ENCODE measurements around the gene KLHL9. TPM values are rescaled to one million over a fixed set of nuclear protein-coding genes. Genes with fewer than 3 reads are reported as not detected.

Gene KLHL9
- polyA plus RNA-seq, 2 donors: 5.0 to 5.9 TPM

- Histone ChIP-seq H3K27me3 (ENCODE audit: control insufficient read depth in 1 of 2, insufficient read depth in 2 of 2, low read length in 2 of 2) (no peaks in the 10 kb centered on the region), H3K27ac (ENCODE audit: low read depth in 2 of 2, low read length in 1 of 2) (no peak within 1 kb of the TSS), H3K4me3 (ENCODE audit: low read depth in 1 of 2, low read length in 2 of 2) (no peak within 1 kb of the TSS), H3K9me3 (ENCODE audit: control insufficient read depth in 2 of 2, insufficient read depth in 1 of 2, low read depth in 1 of 2, low read length in 1 of 2) (no peaks in the 10 kb centered on the region), H3K36me3 (ENCODE audit: control insufficient read depth in 2 of 2, insufficient read depth in 2 of 2, low read length in 1 of 2) (no peaks in the 10 kb centered on the region), H3K4me1 (ENCODE audit: control insufficient read depth in 2 of 2, insufficient read depth in 2 of 2, low read length in 1 of 2) (no peaks in the 10 kb centered on the region)
- WGBS, 2 donors: 81 to 91% methylated on average over 1 of the region's 1 CpG
Observed at GRCh38 chr9:21350787-21351186, 15.6 kb upstream of the KLHL9 start, which contains the start of gene IFNA6. Gene IFNA6 (minus strand): TSS chr9:21350887. CDS start chr9:21350887, 0 bp downstream.

DNA sequence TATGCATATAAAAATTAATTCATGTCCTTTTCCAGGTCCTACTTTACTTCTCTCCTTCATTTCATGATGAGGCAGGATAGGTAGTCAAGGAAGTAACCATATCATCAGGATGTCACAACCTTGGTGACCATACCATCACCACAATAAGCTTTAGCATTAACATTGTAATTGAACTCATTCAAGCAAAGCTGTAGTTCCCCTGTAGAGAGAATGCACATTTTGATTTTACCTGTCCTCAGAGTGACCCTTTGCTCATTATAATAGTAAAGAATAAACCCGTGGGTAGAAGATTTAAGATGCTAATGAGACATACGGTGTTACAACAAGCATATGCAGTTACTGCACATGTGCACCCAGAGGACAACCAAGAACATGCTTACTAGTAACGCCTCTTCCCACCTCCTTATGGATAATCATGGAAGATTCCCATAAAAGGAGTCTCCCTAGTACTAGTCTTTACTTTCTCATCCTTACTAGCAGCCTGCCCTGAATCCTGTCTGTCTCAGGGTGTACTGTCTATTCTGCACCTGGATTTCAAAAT, 13.3 kb upstream of the KLHL9 start:
- Histone ChIP-seq H3K4me3 (ENCODE audit: low read depth in 1 of 2, low read length in 2 of 2) (no peak overlapping the region), H3K9me3 (ENCODE audit: control insufficient read depth in 2 of 2, insufficient read depth in 1 of 2, low read depth in 1 of 2, low read length in 1 of 2) (no peaks in the 10 kb centered on the region), H3K36me3 (ENCODE audit: control insufficient read depth in 2 of 2, insufficient read depth in 2 of 2, low read length in 1 of 2) (no peaks in the 10 kb centered on the region), H3K27me3 (ENCODE audit: control insufficient read depth in 1 of 2, insufficient read depth in 2 of 2, low read length in 2 of 2) (no peaks in the 10 kb centered on the region), H3K27ac (ENCODE audit: low read depth in 2 of 2, low read length in 1 of 2) (no peak overlapping the region), H3K4me1 (ENCODE audit: control insufficient read depth in 2 of 2, insufficient read depth in 2 of 2, low read length in 1 of 2) (no peaks in the 10 kb centered on the region)
- 60 to 64% methylated on average over 3 of the region's 3 CpGs for WGBS, 2 donors

- Histone ChIP-seq H3K9me3 (ENCODE audit: control insufficient read depth in 2 of 2, insufficient read depth in 1 of 2, low read depth in 1 of 2, low read length in 1 of 2) (no peaks in the 10 kb centered on the region), H3K27ac (ENCODE audit: low read depth in 2 of 2, low read length in 1 of 2) (no peak overlapping the region), H3K27me3 (ENCODE audit: control insufficient read depth in 1 of 2, insufficient read depth in 2 of 2, low read length in 2 of 2) (no peaks in the 10 kb centered on the region), H3K4me1 (ENCODE audit: control insufficient read depth in 2 of 2, insufficient read depth in 2 of 2, low read length in 1 of 2) (no peaks in the 10 kb centered on the region), H3K36me3 (ENCODE audit: control insufficient read depth in 2 of 2, insufficient read depth in 2 of 2, low read length in 1 of 2) (no peaks in the 10 kb centered on the region), H3K4me3 (ENCODE audit: low read depth in 1 of 2, low read length in 2 of 2) (no peak overlapping the region)
- 87 to 91% methylated on average over 4 of the region's 4 CpGs for WGBS, 2 donors
Observed at GRCh38 chr9:21340735-21341134, 5.5 kb upstream of the KLHL9 start.

GRCh38 chr9:21336457-21336856, 1.3 kb upstream of the KLHL9 start:
- Histone ChIP-seq H3K9me3 (ENCODE audit: control insufficient read depth in 2 of 2, insufficient read depth in 1 of 2, low read depth in 1 of 2, low read length in 1 of 2) (no peaks in the 10 kb centered on the region), H3K4me1 (ENCODE audit: control insufficient read depth in 2 of 2, insufficient read depth in 2 of 2, low read length in 1 of 2) (no peaks in the 10 kb centered on the region), H3K27ac (ENCODE audit: low read depth in 2 of 2, low read length in 1 of 2) (no peak overlapping the region), H3K27me3 (ENCODE audit: control insufficient read depth in 1 of 2, insufficient read depth in 2 of 2, low read length in 2 of 2) (no peaks in the 10 kb centered on the region), H3K4me3 (ENCODE audit: low read depth in 1 of 2, low read length in 2 of 2) (no peak overlapping the region), H3K36me3 (ENCODE audit: control insufficient read depth in 2 of 2, insufficient read depth in 2 of 2, low read length in 1 of 2) (no peaks in the 10 kb centered on the region)

GRCh38 chr9:21333226-21333625, 2.0 kb downstream of the KLHL9 start:
- Histone ChIP-seq H3K27ac (ENCODE audit: low read depth in 2 of 2, low read length in 1 of 2) (no peak overlapping the region), H3K27me3 (ENCODE audit: control insufficient read depth in 1 of 2, insufficient read depth in 2 of 2, low read length in 2 of 2) (no peaks in the 10 kb centered on the region), H3K4me1 (ENCODE audit: control insufficient read depth in 2 of 2, insufficient read depth in 2 of 2, low read length in 1 of 2) (no peaks in the 10 kb centered on the region), H3K36me3 (ENCODE audit: control insufficient read depth in 2 of 2, insufficient read depth in 2 of 2, low read length in 1 of 2) (no peaks in the 10 kb centered on the region), H3K4me3 (ENCODE audit: low read depth in 1 of 2, low read length in 2 of 2) (peak overlapping the region in 1 of 2 donors; percentile 70), H3K9me3 (ENCODE audit: control insufficient read depth in 2 of 2, insufficient read depth in 1 of 2, low read depth in 1 of 2, low read length in 1 of 2) (no peaks in the 10 kb centered on the region)
- WGBS, 2 donors: 98% methylated on average over 2 of the region's 2 CpGs

GRCh38 chr9:21331676-21332402, 3.4 kb downstream of the KLHL9 start:
- Histone ChIP-seq H3K9me3 (ENCODE audit: control insufficient read depth in 2 of 2, insufficient read depth in 1 of 2, low read depth in 1 of 2, low read length in 1 of 2) (no peaks in the 10 kb centered on the region), H3K27me3 (ENCODE audit: control insufficient read depth in 1 of 2, insufficient read depth in 2 of 2, low read length in 2 of 2) (no peaks in the 10 kb centered on the region), H3K4me1 (ENCODE audit: control insufficient read depth in 2 of 2, insufficient read depth in 2 of 2, low read length in 1 of 2) (no peaks in the 10 kb centered on the region), H3K4me3 (ENCODE audit: low read depth in 1 of 2, low read length in 2 of 2) (no peak overlapping the region), H3K36me3 (ENCODE audit: control insufficient read depth in 2 of 2, insufficient read depth in 2 of 2, low read length in 1 of 2) (no peaks in the 10 kb centered on the region), H3K27ac (ENCODE audit: low read depth in 2 of 2, low read length in 1 of 2) (no peak overlapping the region)
- 45 to 48% methylated on average over 5 of the region's 5 CpGs for WGBS, 2 donors

GRCh38 chr9:21326526-21327139, 8.6 kb downstream of the KLHL9 start:
- peaks cover 0 to 2% of the 10 kb centered on the region in 2 donors for H3K36me3 ChIP-seq (ENCODE audit: control insufficient read depth in 2 of 2, insufficient read depth in 2 of 2, low read length in 1 of 2)
- WGBS, 2 donors: 30 to 34% methylated on average over 2 of the region's 2 CpGs
- no peak overlapping the region for H3K27ac ChIP-seq (ENCODE audit: low read depth in 2 of 2, low read length in 1 of 2)

DNA sequence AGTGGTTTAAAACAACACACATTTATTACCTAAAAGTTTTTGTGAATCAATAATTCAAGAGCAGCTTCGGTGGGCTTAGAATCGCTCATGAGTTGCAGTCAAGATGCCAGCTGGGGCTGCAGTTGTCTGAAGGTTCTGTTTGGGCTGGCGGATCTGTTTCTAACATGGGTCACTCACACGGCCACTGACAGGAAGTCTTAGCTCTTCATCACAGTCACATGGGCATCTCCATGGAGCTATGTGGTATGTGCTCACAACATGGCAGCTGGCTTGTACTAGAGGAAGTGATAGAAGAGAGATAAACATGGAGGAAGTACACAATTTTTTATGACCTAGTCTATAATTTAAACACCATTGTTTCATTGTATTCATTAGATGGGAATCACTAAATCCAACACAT, 11.2 kb downstream of the KLHL9 start:
- Histone ChIP-seq H3K27me3 (ENCODE audit: control insufficient read depth in 1 of 2, insufficient read depth in 2 of 2, low read length in 2 of 2) (no peaks in the 10 kb centered on the region), H3K36me3 (ENCODE audit: control insufficient read depth in 2 of 2, insufficient read depth in 2 of 2, low read length in 1 of 2) (peaks cover 0 to 2% of the 10 kb centered on the region in 2 donors), H3K9me3 (ENCODE audit: control insufficient read depth in 2 of 2, insufficient read depth in 1 of 2, low read depth in 1 of 2, low read length in 1 of 2) (no peaks in the 10 kb centered on the region), H3K4me3 (ENCODE audit: low read depth in 1 of 2, low read length in 2 of 2) (no peak overlapping the region), H3K27ac (ENCODE audit: low read depth in 2 of 2, low read length in 1 of 2) (no peak overlapping the region), H3K4me1 (ENCODE audit: control insufficient read depth in 2 of 2, insufficient read depth in 2 of 2, low read length in 1 of 2) (no peaks in the 10 kb centered on the region)
- WGBS, 2 donors: 82% methylated on average over 4 of the region's 4 CpGs

More at GRCh38 chr9:21326526-21327139, 8.6 kb downstream of the KLHL9 start:
- no peak overlapping the region for H3K4me3 ChIP-seq (ENCODE audit: low read depth in 1 of 2, low read length in 2 of 2)
- H3K27me3 ChIP-seq (ENCODE audit: control insufficient read depth in 1 of 2, insufficient read depth in 2 of 2, low read length in 2 of 2): no peaks in the 10 kb centered on the region
- H3K4me1 ChIP-seq (ENCODE audit: control insufficient read depth in 2 of 2, insufficient read depth in 2 of 2, low read length in 1 of 2): no peaks in the 10 kb centered on the region
- H3K9me3 ChIP-seq (ENCODE audit: control insufficient read depth in 2 of 2, insufficient read depth in 1 of 2, low read depth in 1 of 2, low read length in 1 of 2): no peaks in the 10 kb centered on the region

- no peaks in the 10 kb centered on the region for H3K4me1 ChIP-seq (ENCODE audit: control insufficient read depth in 2 of 2, insufficient read depth in 2 of 2, low read length in 1 of 2)
- H3K27ac ChIP-seq (ENCODE audit: low read depth in 2 of 2, low read length in 1 of 2): no peak overlapping the region
- 87 to 92% methylated on average over 5 of the region's 5 CpGs for WGBS, 2 donors
- no peak overlapping the region for H3K4me3 ChIP-seq (ENCODE audit: low read depth in 1 of 2, low read length in 2 of 2)
- H3K9me3 ChIP-seq (ENCODE audit: control insufficient read depth in 2 of 2, insufficient read depth in 1 of 2, low read depth in 1 of 2, low read length in 1 of 2): no peaks in the 10 kb centered on the region
- H3K36me3 ChIP-seq (ENCODE audit: control insufficient read depth in 2 of 2, insufficient read depth in 2 of 2, low read length in 1 of 2): peaks cover 0 to 2% of the 10 kb centered on the region in 2 donors
- no peaks in the 10 kb centered on the region for H3K27me3 ChIP-seq (ENCODE audit: control insufficient read depth in 1 of 2, insufficient read depth in 2 of 2, low read length in 2 of 2)
Observed at GRCh38 chr9:21322911-21323461, 12.2 kb downstream of the KLHL9 start.
